GM18909 (cell line): Measurements from ENCODE around the gene HDAC4.

Experiments
- ATAC-seq: cut with Tn5 transposase; IDR thresholded peaks from one replicate; pipeline ENCODE4 v1.9.1; 2021; ENCODE audit warnings: mild to moderate bottlenecking; ENCODE audit not compliant: unreplicated experiment, poor library complexity

HDAC4 gene

GRCh38 chr2:239154971-239155805 is 245.6 kb downstream of the HDAC4 start:
- ATAC-seq: no peak

GRCh38 chr2:239153806-239154591 is 246.8 kb downstream of the HDAC4 start:
- no peak for ATAC-seq

GRCh38 chr2:239152916-239153305 is 247.9 kb downstream of the HDAC4 start:
- no peak for ATAC-seq

GRCh38 chr2:239152239-239152915 is 248.4 kb downstream of the HDAC4 start:
- ATAC-seq: no peak

- ATAC-seq: no peak
These were observed 249.4 kb downstream of the HDAC4 start for GRCh38 chr2:239151201-239152131.

- ATAC-seq: no peak
These were observed 250.5 kb downstream of the HDAC4 start for GRCh38 chr2:239150125-239151011.

GRCh38 chr2:239149501-239149900 is 251.3 kb downstream of the HDAC4 start:
- ATAC-seq: no peak

- no peak for ATAC-seq
These were observed 252.2 kb downstream of the HDAC4 start for GRCh38 chr2:239148495-239149200.

GRCh38 chr2:239147376-239147775 is 253.4 kb downstream of the HDAC4 start:
- no peak for ATAC-seq

GRCh38 chr2:239146741-239147181 is 254.1 kb downstream of the HDAC4 start:
- ATAC-seq: no peak

GRCh38 chr2:239146011-239146641 is 254.7 kb downstream of the HDAC4 start:
- ATAC-seq: no peak

- no peak for ATAC-seq
These were observed 255.2 kb downstream of the HDAC4 start for GRCh38 chr2:239145601-239146000.

- no peak for ATAC-seq
These were observed 255.7 kb downstream of the HDAC4 start for GRCh38 chr2:239145106-239145505.

- no peak for ATAC-seq
These were observed 256.2 kb downstream of the HDAC4 start for GRCh38 chr2:239144713-239144999.

- no peak for ATAC-seq
These were observed 256.7 kb downstream of the HDAC4 start for GRCh38 chr2:239143858-239144712.

GRCh38 chr2:239142806-239143205 is 258.0 kb downstream of the HDAC4 start:
- no peak for ATAC-seq

GRCh38 chr2:239142296-239142695 is 258.5 kb downstream of the HDAC4 start:
- no peak for ATAC-seq
